HG02973 (cell line): ENCODE data around the gene TPRN.
"Not testable (repeated sequence)": the region's sequence is repeated elsewhere in the genome, so short reads cannot be mapped to it uniquely, and the experiment has no call there.

Source experiments
- ATAC-seq: cut with Tn5 transposase; IDR thresholded peaks from one replicate; pipeline ENCODE4 v1.9.1; 2021; ENCODE audit warnings: moderate library complexity; ENCODE audit not compliant: unreplicated experiment

TPRN gene, protein sequence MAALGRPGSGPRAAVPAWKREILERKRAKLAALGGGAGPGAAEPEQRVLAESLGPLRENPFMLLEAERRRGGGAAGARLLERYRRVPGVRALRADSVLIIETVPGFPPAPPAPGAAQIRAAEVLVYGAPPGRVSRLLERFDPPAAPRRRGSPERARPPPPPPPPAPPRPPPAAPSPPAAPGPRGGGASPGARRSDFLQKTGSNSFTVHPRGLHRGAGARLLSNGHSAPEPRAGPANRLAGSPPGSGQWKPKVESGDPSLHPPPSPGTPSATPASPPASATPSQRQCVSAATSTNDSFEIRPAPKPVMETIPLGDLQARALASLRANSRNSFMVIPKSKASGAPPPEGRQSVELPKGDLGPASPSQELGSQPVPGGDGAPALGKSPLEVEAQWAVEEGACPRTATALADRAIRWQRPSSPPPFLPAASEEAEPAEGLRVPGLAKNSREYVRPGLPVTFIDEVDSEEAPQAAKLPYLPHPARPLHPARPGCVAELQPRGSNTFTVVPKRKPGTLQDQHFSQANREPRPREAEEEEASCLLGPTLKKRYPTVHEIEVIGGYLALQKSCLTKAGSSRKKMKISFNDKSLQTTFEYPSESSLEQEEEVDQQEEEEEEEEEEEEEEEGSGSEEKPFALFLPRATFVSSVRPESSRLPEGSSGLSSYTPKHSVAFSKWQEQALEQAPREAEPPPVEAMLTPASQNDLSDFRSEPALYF

DNA sequence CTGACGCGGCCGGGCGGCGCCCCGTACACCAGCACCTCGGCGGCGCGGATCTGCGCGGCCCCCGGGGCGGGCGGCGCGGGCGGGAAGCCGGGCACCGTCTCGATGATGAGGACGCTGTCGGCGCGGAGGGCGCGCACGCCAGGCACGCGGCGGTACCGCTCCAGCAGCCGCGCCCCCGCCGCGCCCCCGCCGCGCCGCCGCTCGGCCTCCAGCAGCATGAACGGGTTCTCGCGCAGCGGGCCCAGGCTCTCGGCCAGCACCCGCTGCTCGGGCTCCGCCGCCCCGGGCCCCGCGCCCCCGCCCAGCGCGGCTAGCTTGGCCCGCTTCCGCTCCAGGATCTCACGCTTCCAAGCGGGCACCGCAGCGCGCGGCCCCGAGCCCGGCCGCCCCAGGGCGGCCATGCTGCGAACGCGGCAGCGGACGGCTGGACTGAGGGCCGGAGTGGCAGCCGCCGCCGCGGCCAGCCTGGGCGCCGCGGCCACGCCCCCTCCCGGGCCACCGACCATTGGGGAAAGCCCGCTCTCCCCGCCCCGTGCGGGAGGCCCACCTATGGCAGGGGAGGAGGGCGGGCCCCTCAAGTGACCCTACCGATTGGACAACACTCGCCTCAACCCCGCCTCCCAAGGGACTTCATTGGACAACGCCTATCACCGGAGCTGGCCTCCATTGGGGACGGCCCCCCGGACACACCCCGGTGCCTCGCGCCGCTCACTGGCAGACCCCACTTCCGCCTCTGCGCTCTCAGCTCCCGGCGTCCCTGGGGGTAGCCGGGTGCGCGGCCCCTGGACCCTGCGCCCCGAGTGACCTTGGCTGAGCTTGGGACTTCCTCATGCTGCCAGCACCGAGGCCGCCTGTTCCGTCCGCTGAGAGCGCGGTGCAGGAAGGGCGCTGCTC lies at the start of gene TPRN:
Gene TPRN (minus strand): TSS at position 431 of the 894 bp plus-strand sequence. CDS start 30 bp downstream, at position 401.
- peak; percentile 79 for ATAC-seq

DNA sequence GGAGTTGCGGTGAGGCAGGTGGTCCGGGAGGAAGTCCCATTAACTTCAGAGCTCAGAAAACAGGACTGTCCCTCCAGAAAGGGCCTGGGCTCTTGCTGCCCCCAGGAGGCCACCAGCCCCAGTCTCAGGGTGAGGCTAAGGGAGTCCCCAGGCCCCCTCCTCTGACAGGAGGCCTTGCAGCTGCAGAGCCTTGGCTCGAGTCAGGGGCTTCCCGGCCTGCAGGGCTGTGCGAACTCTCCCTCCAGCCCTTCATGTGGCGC lies 47.3 kb upstream of the TPRN start:
- no peak for ATAC-seq

DNA sequence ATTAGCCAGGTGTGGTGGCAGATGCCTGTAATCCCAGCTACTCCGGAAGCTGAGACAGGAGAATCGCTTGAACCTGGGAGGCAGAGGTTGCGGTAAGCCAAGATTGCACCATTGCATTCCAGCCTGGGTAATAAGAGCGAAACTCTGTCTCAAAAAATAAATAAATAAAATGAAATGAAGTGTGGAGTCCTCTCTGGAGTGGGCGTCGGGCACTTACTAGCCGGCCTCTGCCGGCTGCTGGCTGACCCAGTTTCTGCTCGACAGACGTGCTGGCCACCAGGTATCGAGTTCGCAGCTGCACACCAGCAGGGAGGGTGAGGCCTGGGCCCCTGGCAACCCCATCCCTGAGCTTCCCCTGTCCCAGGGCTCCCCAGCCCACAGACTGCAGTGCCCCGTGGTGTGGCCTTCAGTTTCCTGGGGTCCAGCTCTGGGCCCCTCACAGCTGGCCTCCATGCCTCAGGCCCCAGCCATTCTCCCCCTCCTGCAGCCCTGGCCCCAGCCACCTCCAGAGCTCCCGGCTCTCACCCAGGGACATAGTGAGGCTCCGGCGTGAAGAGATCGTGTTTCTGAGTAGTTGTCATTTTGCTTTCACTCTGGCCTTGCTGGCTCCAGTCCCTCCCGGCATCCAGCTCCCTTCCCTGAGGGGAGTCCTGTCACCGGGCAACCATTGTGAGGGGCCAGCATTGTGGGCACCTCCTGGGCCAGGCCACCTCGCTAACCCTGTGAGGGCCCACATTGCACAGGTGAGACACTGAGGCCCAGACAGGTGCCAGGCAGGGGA lies 46.8 kb upstream of the TPRN start:
- ATAC-seq: no peak

DNA sequence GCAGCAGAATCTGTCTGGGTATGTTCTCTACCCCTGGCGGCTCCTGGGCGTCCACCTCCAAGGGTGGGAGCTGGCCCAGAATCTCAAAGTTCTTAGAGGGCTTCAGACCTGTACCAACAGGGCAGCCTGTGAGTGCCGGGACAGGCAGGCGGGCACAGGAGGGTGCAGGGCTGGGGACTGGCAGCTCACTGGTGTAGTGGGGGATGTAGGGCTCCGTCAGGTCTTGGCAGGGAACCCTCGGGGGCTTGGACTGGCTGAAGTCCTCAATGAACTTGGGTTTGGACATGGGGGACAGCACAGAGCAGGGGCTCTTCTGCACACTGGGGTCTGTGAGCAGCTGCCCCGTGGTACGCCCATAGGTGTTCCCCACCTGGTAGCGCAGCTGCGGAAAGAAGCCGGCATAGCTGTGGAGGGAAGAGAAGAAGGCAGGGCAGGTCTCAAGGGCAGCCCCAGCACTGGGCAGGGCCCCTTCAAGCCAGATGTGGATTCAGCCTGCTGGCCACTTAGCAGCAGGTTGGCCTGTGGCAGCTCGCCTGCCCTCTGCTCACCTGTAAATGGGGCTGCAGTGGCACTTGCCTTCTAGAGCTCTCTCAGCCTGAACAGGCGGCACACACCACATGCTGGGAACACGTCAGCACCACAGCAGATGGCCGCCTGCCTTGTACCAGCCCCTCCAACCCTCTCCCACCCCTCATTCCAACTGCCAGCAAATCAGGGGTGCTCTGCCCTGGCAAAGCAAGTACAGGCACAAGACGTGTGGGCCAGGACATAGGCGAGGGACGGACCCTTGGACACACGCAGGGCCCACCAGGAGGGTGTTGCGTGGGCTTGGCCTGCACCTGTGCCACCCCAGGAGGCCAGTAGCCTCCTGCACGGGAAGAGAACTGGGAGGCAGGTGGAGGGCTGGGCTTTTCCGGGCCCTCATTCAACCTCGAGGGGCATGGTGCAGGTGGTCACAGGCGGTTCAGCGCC lies 45.2 kb upstream of the TPRN start:
- ATAC-seq: no peak

DNA sequence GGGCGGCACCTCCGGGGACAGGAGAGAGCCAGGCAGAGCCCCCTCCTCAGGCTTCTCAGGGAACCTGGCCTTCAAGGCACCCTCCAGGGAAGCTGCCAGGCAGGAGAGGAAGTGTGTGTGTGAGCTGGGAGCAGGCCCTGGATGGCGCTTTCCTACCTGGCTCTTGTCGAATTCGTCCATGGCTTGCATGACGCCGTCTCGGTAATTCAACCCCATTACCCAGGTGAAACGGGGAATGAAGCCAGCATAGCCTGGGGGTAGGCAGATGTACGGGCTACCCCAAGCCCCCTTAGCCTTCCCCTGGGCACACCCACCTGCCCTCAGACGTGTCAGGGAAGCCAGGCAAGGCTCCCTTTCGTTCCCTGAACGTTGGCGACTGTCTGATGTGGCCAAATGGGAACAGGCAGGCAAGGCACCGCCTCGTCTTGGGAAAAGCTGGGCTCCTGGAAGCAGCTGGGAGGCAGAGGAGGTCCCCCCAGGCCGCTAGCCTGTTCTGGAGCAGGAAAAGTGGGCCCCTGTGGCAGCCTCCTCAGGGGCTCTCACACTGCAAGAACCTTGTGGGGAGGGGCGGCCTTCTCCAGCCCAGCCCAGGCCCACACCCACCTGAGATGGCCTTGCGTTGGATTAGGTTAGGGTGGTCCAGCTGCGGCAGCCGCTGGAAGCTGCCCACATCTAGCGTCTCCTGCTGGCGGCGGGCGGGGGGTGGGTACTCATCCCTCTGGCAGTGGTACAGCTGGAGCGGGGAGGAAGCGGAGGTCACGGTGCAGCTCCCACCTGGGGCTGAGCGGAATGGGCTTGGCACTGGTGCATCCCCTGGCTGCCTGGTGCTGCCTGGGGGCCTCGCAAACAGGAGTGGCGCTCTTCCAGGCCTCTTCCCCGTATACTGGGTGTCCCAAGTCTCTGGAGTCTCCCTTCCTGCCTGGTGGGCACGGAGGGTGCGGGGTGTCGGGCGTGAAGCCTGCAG lies 44.2 kb upstream of the TPRN start:
- no peak for ATAC-seq

DNA sequence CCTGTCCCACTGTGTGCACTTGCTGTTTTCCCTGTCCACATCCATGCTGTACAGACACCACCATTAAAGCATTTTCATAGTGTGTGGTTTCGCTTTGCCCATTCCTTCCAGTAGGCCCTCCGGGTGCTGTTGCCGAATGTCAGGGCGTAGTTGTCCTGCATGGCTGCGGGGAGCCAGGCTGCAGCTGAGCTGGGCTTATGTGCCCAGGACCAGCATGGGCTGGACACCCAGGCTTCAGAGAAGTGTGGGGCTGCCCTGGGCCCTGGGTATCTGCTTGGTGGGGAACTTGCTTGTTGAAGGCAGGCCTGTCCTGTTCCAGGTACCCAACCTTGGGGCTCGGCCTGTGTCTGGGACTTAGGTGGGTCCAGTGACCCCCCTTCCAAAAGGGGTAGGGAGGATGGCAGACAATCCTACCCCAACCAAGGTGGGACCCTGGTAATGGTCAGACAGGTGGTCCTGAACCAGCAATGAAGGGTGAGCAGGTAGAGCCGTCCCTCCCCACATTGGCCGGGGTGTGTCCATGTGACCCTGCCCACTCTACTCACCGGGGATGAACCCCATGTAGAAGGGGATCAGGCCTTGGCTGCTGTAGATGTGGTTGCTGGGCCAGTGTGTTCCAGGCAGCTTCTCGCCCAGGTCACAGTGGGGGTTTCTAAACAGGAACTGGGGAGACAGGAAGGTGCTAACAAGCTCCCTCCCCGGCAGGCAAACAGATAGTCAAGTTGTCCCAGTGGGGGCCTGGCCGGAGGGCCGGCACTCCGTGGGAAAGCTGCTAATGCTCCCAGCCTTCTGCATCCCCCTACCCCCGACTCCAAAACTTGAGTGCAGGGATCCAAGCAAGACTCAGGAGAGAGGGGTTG lies 43.3 kb upstream of the TPRN start:
- no peak for ATAC-seq

DNA sequence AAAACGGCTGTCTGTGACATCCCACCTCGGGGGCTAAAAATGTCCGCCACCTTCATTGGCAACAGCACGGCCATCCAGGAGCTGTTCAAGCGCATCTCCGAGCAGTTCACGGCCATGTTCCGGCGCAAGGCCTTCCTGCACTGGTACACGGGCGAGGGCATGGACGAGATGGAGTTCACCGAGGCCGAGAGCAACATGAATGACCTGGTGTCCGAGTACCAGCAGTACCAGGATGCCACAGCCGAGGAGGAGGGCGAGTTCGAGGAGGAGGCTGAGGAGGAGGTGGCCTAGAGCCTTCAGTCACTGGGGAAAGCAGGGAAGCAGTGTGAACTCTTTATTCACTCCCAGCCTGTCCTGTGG lies 42.7 kb upstream of the TPRN start:
- ATAC-seq: not testable (repeated sequence)

DNA sequence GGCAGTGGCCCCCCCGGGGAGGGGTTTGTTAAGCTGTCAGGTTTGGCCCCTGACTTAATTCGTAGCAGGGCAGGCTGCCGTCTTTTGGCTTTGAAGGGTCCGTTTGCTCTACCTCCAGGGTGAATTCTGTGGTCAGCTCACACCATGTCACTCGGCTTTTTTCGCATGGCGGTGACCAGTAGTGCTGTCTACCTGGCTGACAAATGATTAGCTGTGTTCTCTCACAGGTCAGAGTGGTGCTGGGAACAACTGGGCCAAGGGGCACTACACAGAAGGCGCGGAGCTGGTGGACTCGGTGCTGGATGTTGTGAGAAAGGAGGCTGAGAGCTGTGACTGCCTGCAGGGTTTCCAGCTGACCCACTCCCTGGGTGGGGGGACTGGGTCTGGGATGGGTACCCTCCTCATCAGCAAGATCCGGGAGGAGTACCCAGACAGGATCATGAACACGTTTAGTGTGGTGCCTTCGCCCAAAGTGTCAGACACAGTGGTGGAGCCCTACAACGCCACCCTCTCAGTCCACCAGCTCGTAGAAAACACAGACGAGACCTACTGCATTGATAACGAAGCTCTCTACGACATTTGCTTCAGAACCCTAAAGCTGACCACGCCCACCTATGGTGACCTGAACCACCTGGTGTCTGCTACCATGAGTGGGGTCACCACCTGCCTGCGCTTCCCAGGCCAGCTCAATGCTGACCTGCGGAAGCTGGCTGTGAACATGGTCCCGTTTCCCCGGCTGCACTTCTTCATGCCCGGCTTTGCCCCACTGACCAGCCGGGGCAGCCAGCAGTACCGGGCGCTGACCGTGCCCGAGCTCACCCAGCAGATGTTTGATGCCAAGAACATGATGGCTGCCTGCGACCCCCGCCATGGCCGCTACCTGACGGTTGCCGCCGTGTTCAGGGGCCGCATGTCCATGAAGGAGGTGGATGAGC lies 42.0 kb upstream of the TPRN start:
- no peak for ATAC-seq

DNA sequence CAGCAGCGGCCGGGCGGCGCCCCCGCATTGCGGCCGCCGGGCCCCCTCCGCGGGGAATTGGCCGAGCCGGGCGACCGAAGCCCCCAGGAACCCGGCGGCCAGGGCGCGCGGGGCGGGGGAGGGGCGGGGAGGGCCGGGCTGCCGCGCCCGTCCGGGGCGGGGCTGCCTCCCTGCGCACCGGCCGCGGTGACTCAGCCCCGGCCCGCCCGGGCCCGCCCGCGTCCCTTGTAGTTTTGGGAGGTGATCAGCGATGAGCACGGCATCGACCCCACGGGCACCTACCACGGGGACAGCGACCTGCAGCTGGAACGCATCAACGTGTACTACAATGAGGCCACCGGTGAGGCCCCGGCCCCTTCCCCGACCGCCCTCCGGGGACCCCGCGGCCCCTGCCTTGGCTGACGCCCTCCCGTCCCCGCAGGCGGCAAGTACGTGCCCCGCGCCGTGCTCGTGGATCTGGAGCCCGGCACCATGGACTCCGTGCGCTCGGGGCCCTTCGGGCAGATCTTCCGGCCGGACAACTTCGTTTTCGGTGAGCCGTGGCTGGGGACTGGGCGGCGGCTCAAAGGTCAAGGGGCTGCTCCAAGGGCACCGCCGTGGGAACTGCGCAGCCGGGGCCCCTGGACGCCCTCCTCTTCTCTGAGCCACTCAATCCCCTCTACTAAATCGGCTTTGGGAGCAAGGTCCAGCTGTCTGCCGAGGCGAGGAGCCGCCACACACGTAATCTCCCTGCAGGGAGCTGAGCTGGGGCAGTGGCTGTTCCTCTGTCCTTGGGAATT lies 41.1 kb upstream of the TPRN start:
- ATAC-seq: peak; percentile 5

DNA sequence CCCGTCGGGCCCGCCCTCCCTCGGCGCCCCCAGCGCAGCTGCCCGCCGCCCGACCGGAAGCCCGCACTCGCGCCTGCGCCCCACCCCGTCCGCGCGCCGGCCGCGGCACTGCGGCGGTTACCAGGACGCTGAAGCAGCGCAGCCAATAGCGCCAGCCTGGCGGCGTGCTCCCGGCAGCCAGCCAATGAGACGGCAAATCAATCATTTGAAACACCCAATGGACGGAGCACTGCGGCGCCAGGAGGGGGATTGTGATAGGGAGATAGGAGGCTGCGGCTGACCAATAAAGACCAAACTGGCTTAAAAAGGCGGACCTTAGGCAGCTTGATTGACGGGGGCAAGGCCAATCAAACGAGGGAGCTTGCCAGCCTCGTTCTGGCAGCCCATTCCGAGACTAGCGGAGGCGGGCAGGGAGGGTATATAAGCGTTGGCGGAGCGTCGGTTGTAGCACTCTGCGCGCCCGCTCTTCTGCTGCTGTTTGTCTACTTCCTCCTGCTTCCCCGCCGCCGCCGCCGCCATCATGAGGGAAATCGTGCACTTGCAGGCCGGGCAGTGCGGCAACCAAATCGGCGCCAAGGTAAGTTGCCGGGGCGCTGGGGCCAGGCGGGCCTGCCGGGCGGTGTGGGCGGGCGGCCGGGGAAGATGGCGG lies 40.4 kb upstream of the TPRN start, which contains the start of gene TUBB4B:
Gene TUBB4B (plus strand): TSS at position 447 of the 649 bp plus-strand sequence. CDS start 74 bp downstream, at position 521.
- ATAC-seq: peak; percentile 59

DNA sequence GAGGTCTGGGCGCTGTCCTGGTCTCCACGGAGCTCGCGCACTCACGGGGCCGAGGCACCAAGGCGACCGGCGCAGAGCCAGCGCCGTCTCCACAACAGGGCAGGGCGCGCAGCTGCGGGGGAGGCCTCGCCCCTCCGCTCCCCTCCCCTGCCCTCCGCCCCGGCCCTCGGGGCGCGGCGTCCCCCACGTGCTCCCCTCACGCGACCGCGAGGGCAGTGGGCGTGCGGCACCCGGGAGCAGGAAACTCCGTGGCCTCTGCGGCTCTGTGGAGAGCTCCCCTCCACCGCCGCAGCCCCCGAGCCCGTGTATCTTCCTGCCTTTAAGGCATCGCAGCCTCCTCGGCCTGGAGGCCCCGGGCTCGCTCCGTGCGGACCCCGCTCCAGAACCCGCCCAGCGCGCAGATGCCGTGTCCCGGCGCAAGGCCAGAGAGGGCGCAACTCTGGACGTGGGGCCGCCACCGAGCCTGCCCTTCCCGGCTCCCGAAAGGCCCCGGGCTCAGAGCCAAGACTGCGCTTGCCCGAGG lies 39.8 kb upstream of the TPRN start:
- peak; percentile 18 for ATAC-seq

DNA sequence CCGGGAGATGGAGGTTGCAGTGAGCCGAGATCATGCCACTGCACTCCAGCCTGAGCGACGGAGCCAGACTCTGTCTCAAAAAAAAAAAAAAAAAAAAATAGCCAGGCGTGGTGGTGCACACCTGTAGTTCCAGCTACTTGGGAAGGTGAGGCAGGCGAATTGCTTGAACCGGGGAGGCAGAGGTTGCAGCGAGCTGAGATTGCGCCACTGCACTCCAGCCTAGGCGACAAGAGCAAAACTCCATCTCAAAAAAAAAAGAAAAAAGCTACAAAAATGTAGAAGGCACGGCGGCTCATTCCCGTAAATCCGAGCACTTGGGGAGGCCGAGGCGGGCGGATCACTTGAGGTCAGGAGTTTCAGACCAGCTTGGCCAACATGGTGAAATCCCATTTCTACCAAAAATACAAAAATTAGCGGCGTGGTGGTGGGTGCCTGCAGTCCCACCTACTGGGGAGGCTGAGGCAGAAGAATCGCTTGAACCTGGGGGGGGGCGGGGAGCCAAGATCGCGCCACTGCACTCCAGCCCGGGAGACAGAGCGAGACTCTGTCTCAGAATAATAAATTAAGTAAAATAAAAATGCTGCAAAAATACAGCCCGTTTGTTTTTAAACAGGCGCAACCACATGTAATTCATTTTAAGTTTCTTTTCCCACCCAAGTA lies 39.1 kb upstream of the TPRN start:
- ATAC-seq: not testable (repeated sequence)

DNA sequence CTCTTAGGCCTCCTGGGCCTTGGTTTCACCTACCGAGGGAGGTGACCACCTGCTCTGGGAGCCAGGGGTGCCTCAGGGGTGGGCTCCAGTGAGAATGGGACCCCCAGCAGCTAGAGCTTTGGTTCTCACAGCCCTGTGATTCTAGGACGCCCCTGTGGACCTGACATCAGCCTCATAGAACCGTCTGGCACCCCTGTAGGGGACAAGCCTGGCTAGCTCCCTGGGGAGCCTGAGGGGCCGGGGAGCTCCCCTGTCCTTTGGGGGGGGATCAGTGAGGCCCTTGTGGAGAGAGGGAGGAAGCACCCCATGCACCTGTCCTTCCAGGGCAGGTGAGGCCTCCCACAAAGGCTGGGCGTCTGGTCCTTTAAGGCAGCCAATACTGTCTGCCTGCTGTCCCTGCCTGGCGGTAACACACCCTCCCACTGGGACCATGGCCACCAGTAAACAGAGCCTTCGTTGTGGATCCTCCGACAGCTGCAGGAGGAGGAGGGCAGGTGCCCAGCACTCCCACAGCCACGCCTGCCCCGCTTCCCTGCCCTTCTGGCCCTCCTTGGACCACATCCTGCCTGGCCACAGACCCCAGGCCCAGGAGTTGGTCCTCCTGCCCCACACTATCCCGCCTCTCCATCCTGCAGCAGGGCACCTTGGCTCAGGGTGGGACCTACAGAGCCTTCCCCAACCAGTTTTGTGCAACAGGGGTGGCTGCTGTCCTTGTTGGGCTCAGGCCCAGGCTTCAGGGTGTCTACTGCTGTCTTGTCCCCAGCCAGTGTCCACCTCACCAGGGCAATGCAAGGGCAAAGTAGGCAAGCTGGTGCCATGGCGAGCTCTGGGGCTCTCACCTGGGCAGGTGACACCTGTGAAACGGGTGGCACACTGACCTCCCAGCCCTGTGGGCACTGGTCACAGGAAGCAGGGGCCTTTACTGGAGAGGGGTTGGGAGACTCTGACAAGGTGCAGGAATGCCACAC lies 37.5 kb upstream of the TPRN start:
- ATAC-seq: no peak
